Glomerular endothelial cell (primary cell): ENCODE measurements around the gene NME7. TPM values are rescaled to one million over a fixed set of nuclear protein-coding genes. Genes with fewer than 3 reads are reported as not detected.
"Not testable (repeated sequence)": the region's sequence is repeated elsewhere in the genome, so short reads cannot be mapped to it uniquely, and the experiment has no call there.

Source experiments
- DNase-seq: peaks from one replicate; pipeline ENCODE4 v3.0.0-alpha.2; 2011; ENCODE audit warnings: low read depth, low spot score; ENCODE audit errors: extremely low read depth
- total RNA-seq: library from RNA; depleted of rRNA; stranded (reverse); fragments of >200 nt; gene quantifications from 2 replicates; pipeline ENCODE4 v1.2.3, GENCODE V29; 2015

NME7 gene
- total RNA-seq, 1 donor from 2014 or later: 12.4 TPM

GRCh38 chr1:169236143-169236542, 131.5 kb downstream of the NME7 start:
- DNase-seq: no peak

GRCh38 chr1:169235568-169235967, 132.0 kb downstream of the NME7 start:
- DNase-seq: no peak

- no peak for DNase-seq
Measured at GRCh38 chr1:169234780-169235179, 132.8 kb downstream of the NME7 start.

GRCh38 chr1:169217636-169218035, 150.0 kb downstream of the NME7 start:
- DNase-seq: no peak

GRCh38 chr1:169214598-169214997, 153.0 kb downstream of the NME7 start:
- no peak for DNase-seq

- no peak for DNase-seq
Measured at GRCh38 chr1:169212088-169212487, 155.5 kb downstream of the NME7 start.

- no peak for DNase-seq
Measured at GRCh38 chr1:169207797-169208520, 159.6 kb downstream of the NME7 start.

GRCh38 chr1:169204157-169204556, 163.4 kb downstream of the NME7 start:
- no peak for DNase-seq

GRCh38 chr1:169202791-169203665, 164.6 kb downstream of the NME7 start:
- DNase-seq: no peak

GRCh38 chr1:169201084-169201619, 166.4 kb downstream of the NME7 start:
- no peak for DNase-seq

- no peak for DNase-seq
Measured at GRCh38 chr1:169200319-169200718, 167.3 kb downstream of the NME7 start.

- DNase-seq: no peak
Measured at GRCh38 chr1:169196581-169196980, 171.0 kb downstream of the NME7 start.

- DNase-seq: no peak
Measured at GRCh38 chr1:169196161-169196560, 171.4 kb downstream of the NME7 start.

GRCh38 chr1:169193191-169193850, 174.3 kb downstream of the NME7 start:
- DNase-seq: no peak

- DNase-seq: no peak
Measured at GRCh38 chr1:169186106-169186505, 181.5 kb downstream of the NME7 start.

GRCh38 chr1:169184812-169185211, 182.8 kb downstream of the NME7 start:
- no peak for DNase-seq

- DNase-seq: no peak
Measured at GRCh38 chr1:169180174-169180573, 187.4 kb downstream of the NME7 start.

GRCh38 chr1:169179431-169179830, 188.2 kb downstream of the NME7 start:
- not testable (repeated sequence) for DNase-seq

- no peak for DNase-seq
Measured at GRCh38 chr1:169175461-169175860, 192.1 kb downstream of the NME7 start.

- DNase-seq: no peak
Measured at GRCh38 chr1:169163059-169163458, 204.5 kb downstream of the NME7 start.

- no peak for DNase-seq
Measured at GRCh38 chr1:169161496-169162194, 206.0 kb downstream of the NME7 start.
